K562 (cell line): ENCODE data around the gene PITHD1. TPM values are rescaled to one million over a fixed set of nuclear protein-coding genes. Genes with fewer than 3 reads are reported as not detected.

ENCODE experiments used
- CHCHD3 ChIP-seq: fragments of 250-450 bp; sonication (Bioruptor Pico); IDR thresholded peaks from 2 replicates; pipeline ENCODE4 v2.1.2; 2022; ENCODE audit warnings: mild to moderate bottlenecking
- CHD1 ChIP-seq: fragments of 200-600 bp; sonication (generic); IDR thresholded peaks from one replicate; pipeline ENCODE4 v1.6.1; 2012; ENCODE audit warnings: mild to moderate bottlenecking, moderate library complexity, low read length, inconsistent platforms
- GTF2F1 ChIP-seq: IDR thresholded peaks from 2 replicates; pipeline ENCODE4 v1.6.1; 2011; ENCODE audit warnings: low read depth, low read length, improper control_type of control experiment
- JUN ChIP-seq, 2 experiments: sonication (generic) in 1 of 2; formaldehyde crosslinking in 1 of 2; IDR thresholded peaks; 2 replicates each; pipeline versions ENCODE4 v1.6.1 to v1.8.0; 2012 to 2022; ENCODE audit warnings: borderline replicate concordance in 2 of 2, mild to moderate bottlenecking in 2 of 2, improper control_type of control experiment in 1 of 2, low read depth in 1 of 2, low read length in 1 of 2, missing genetic modification reagents in 1 of 2
- NCOA1 ChIP-seq: fragments of 450-650 bp; IDR thresholded peaks from 2 replicates; pipeline ENCODE4 v1.6.1; 2016; ENCODE audit warnings: low read depth
- NFE2 ChIP-seq: IDR thresholded peaks from 2 replicates; pipeline ENCODE4 v1.6.1; 2014; ENCODE audit warnings: antibody characterized with exemption, low read depth
- POLR2AphosphoS2 ChIP-seq: IDR thresholded peaks from 2 replicates; pipeline ENCODE4 v1.6.1; 2012; ENCODE audit warnings: low read length, improper control_type of control experiment
- RAD21 ChIP-seq, 2 experiments: fragments of 250-450 bp in 1 of 2; fragments of 450-650 bp in 1 of 2; sonication (Bioruptor Pico) in 1 of 2; formaldehyde crosslinking in 1 of 2; IDR thresholded peaks in 1 of 2; conservative IDR thresholded peaks in 1 of 2; 2 replicates each; pipeline versions ENCODE4 v1.4.0 to v1.8.0; 2020 to 2022; ENCODE audit warnings: mild to moderate bottlenecking in 2 of 2, moderate library complexity in 1 of 2
- ZHX1 ChIP-seq: fragments of 150-350 bp; conservative IDR thresholded peaks from 2 replicates; pipeline ENCODE4 v1.6.1; 2014; ENCODE audit warnings: low read length
- ZNF316 ChIP-seq: fragments of 450-650 bp; IDR thresholded peaks from 2 replicates; pipeline ENCODE4 v1.6.1; 2016
- ZNF407 ChIP-seq: fragments of 450-650 bp; IDR thresholded peaks from 2 replicates; pipeline ENCODE4 v1.6.1; 2016; ENCODE audit warnings: low read depth
- ZNF445 ChIP-seq: fragments of 250-450 bp; sonication (Bioruptor Pico); IDR thresholded peaks from 2 replicates; pipeline ENCODE4 v1.4.0; 2020; ENCODE audit warnings: low read depth, mild to moderate bottlenecking, moderate library complexity
- ZNF511 ChIP-seq: sonication (generic); formaldehyde crosslinking; IDR thresholded peaks from 2 replicates; pipeline ENCODE4 v1.8.0; 2022; ENCODE audit warnings: mild to moderate bottlenecking, missing genetic modification reagents
- ZNF696 ChIP-seq: fragments of 250-450 bp; sonication (Bioruptor Pico); conservative IDR thresholded peaks from 2 replicates; pipeline ENCODE4 v1.4.0; 2020; ENCODE audit warnings: mild to moderate bottlenecking, moderate library complexity
- ZNF830 ChIP-seq: fragments of 250-450 bp; sonication (Bioruptor Pico); IDR thresholded peaks from 2 replicates; pipeline ENCODE4 v1.5.0; 2021; ENCODE audit warnings: mild to moderate bottlenecking
- polyA plus RNA-seq, 8 experiments: library from polyadenylated mRNA; depleted of rRNA in 4 of 8; stranded (reverse) in 5 of 8; unstranded in 3 of 8; fragments of >200 nt; fragmentation: Nextera tagmentation in 2 of 8; fragmentation: Illumina TruSeq in 1 of 8; extraction: Ambion mirVana in 2 of 8; extraction: Trizol in 1 of 8; gene quantifications; 2 replicates each; pipeline versions ENCODE4 v1.2.1 to v1.2.3, GENCODE V29; 2011 to 2014; ENCODE audit warnings: inconsistent platforms in 1 of 8, missing spikeins in 1 of 8
- total RNA-seq, 7 experiments: library from RNA; depleted of rRNA in 6 of 7; stranded (reverse); fragments of >200 nt in 6 of 7; fragmentation: Illumina TruSeq in 2 of 7; extraction: Trizol in 2 of 7; gene quantifications; 2 replicates each; pipeline versions ENCODE4 v1.2.1 to v1.2.3, GENCODE V29; 2011 to 2021; ENCODE audit warnings: low replicate concordance in 1 of 7

The PITHD1 gene
- total and polyA plus RNA-seq, 9 of the 15 experiments (the other 6 are each of a cell fraction or from before 2014, with no cell fraction given) = 46.5 to 175 (median 149) TPM

- TF ChIP-seq ZNF696 = no peak
- TF ChIP-seq GTF2F1 = no peak
- TF ChIP-seq POLR2AphosphoS2 = no peak
- TF ChIP-seq NFE2 = peak; percentile 60
- no peak for TF ChIP-seq ZHX1
- TF ChIP-seq ZNF511 (CRISPR knock-in tag) = no peak
- TF ChIP-seq ZNF830 = no peak
- TF ChIP-seq ZNF407 = no peak
- no peak for TF ChIP-seq RAD21 (CRISPR knock-in tag; conservative IDR thresholded peaks at IDR 0.05 in 1 of 2, IDR thresholded peaks at IDR 0.05 in 1 of 2)
- TF ChIP-seq JUN (IDR thresholded peaks at IDR 0.05; ENCODE audit: borderline replicate concordance, low read depth, low read length) = no peak
- no peak for TF ChIP-seq JUN (CRISPR knock-in tag; IDR thresholded peaks at IDR 0.05; ENCODE audit: borderline replicate concordance)
- TF ChIP-seq CHCHD3 (CRISPR knock-in tag) = no peak
- 0 out of 2 replicates have a peak, but pooled peaks have one; percentile 21 for TF ChIP-seq ZNF316
- TF ChIP-seq ZNF445 (CRISPR knock-in tag) = no peak
- no peak for TF ChIP-seq CHD1
- TF ChIP-seq NCOA1 = no peak
These were observed 36.6 kb upstream of the PITHD1 start (continued) for GRCh38 chr1:23741609-23742008.
